Neural cell (in vitro differentiated cells): ENCODE data around the gene AGPAT3. TPM values are rescaled to one million over a fixed set of nuclear protein-coding genes. Genes with fewer than 3 reads are reported as not detected.

ENCODE experiments used
- H2AFZ ChIP-seq: fragments of 200-600, 300-800 bp; sonication (generic), shearing (Covaris generic); 2 replicates; pipeline ENCODE4 v1.6.0; 2014; ENCODE audit warnings: low read depth, mild to moderate bottlenecking, antibody characterized with exemption, low read length, moderate library complexity
- H3F3A ChIP-seq: fragments of 200-600 bp; shearing (Covaris generic); 2 replicates; pipeline ENCODE4 v1.6.1; 2016; ENCODE audit warnings: mild to moderate bottlenecking, moderate library complexity, mixed read lengths, antibody characterized with exemption, low read length; ENCODE audit not compliant: insufficient read depth, poor library complexity, severe bottlenecking
- H3K27ac ChIP-seq: fragments of 200-600, 300-800 bp; sonication (generic), shearing (Covaris generic); 2 replicates; pipeline ENCODE4 v1.5.1; 2014; ENCODE audit warnings: mild to moderate bottlenecking, low read length, moderate library complexity
- H3K27me3 ChIP-seq: fragments of 300-800, 200-600 bp; sonication (generic), shearing (Covaris generic); 2 replicates; pipeline ENCODE4 v1.6.0; 2014; ENCODE audit warnings: mild to moderate bottlenecking, low read depth, low read length, moderate library complexity; ENCODE audit not compliant: insufficient read depth
- H3K36me3 ChIP-seq: fragments of 300-800, 200-600 bp; sonication (generic), shearing (Covaris generic); 2 replicates; pipeline ENCODE4 v1.5.1; 2014; ENCODE audit warnings: mild to moderate bottlenecking, antibody characterized with exemption, low read length, moderate library complexity; ENCODE audit not compliant: insufficient read depth
- H3K4me2 ChIP-seq: fragments of 300-800, 200-600 bp; sonication (generic), shearing (Covaris generic); 2 replicates; pipeline ENCODE4 v1.6.0; 2014; ENCODE audit warnings: mild to moderate bottlenecking, low read length
- H3K4me3 ChIP-seq: fragments of 300-800, 200-600 bp; sonication (generic), shearing (Covaris generic); 2 replicates; pipeline ENCODE4 v1.5.1; 2014; ENCODE audit warnings: mild to moderate bottlenecking, low read length, moderate library complexity
- H3K79me2 ChIP-seq: fragments of 200-600 bp; shearing (Covaris generic); replicated peaks from 2 replicates; pipeline ENCODE4 v1.6.0; 2014; ENCODE audit warnings: mild to moderate bottlenecking, low read length, moderate library complexity; ENCODE audit not compliant: insufficient read depth
- H3K9ac ChIP-seq: fragments of 300-800, 200-600 bp; sonication (generic), shearing (Covaris generic); 2 replicates; pipeline ENCODE4 v1.6.1; 2016; ENCODE audit warnings: mild to moderate bottlenecking, low read length, mixed read lengths
- H3K9me2 ChIP-seq: fragments of 200-600 bp; shearing (Covaris generic); 2 replicates; pipeline ENCODE4 v1.6.1; 2016; ENCODE audit warnings: mild to moderate bottlenecking, low read length, mixed read lengths; ENCODE audit not compliant: insufficient read depth
- H3K9me3 ChIP-seq: fragments of 200-600, 300-800 bp; sonication (generic), shearing (Covaris generic); 2 replicates; pipeline ENCODE4 v1.6.1; 2016; ENCODE audit warnings: mild to moderate bottlenecking, mixed run types, low read length, moderate library complexity, mixed read lengths
- H4K20me1 ChIP-seq: fragments of 200-600 bp; shearing (Covaris generic); 2 replicates; pipeline ENCODE4 v1.6.1; 2016; ENCODE audit warnings: mild to moderate bottlenecking, mixed run types; ENCODE audit not compliant: insufficient read depth
- CTCF ChIP-seq: fragments of 450-650 bp; IDR thresholded peaks from 2 replicates; pipeline ENCODE4 v1.5.1; 2014; ENCODE audit warnings: antibody characterized with exemption, mild to moderate bottlenecking, moderate library complexity; ENCODE audit not compliant: poor library complexity, severe bottlenecking
- EP300 ChIP-seq: fragments of 450-650 bp; conservative IDR thresholded peaks from 2 replicates; pipeline ENCODE4 v1.6.1; 2014; ENCODE audit warnings: antibody characterized with exemption, mild to moderate bottlenecking, moderate library complexity; ENCODE audit not compliant: poor library complexity, severe bottlenecking
- EZH2 ChIP-seq: fragments of 200-600, 300-800 bp; shearing (Covaris generic), sonication (generic); IDR thresholded peaks from 2 replicates; pipeline ENCODE4 v1.6.1; 2014; ENCODE audit warnings: antibody characterized with exemption, low read length, borderline replicate concordance, mild to moderate bottlenecking; ENCODE audit not compliant: insufficient read depth, poor library complexity, severe bottlenecking
- MXI1 ChIP-seq: fragments of 450-650 bp; conservative IDR thresholded peaks from 2 replicates; pipeline ENCODE4 v1.6.1; 2014; ENCODE audit warnings: antibody characterized with exemption, mild to moderate bottlenecking; ENCODE audit not compliant: poor library complexity, severe bottlenecking
- POLR2AphosphoS5 ChIP-seq: IDR thresholded peaks from 2 replicates; pipeline ENCODE4 v1.6.1; 2012
- RAD21 ChIP-seq: fragments of 450-650 bp; conservative IDR thresholded peaks from 2 replicates; pipeline ENCODE4 v1.6.1; 2014; ENCODE audit warnings: antibody characterized with exemption, mild to moderate bottlenecking, moderate library complexity
- REST ChIP-seq: IDR thresholded peaks from 2 replicates; pipeline ENCODE4 v1.6.1; 2012; ENCODE audit warnings: borderline replicate concordance
- SMC3 ChIP-seq: fragments of 450-650 bp; conservative IDR thresholded peaks from 2 replicates; pipeline ENCODE4 v1.6.1; 2014; ENCODE audit warnings: antibody characterized with exemption, mild to moderate bottlenecking, moderate library complexity; ENCODE audit not compliant: poor library complexity
- TAF1 ChIP-seq: IDR thresholded peaks from 2 replicates; pipeline ENCODE4 v1.6.1; 2012; ENCODE audit warnings: low read depth
- polyA plus RNA-seq: library from polyadenylated mRNA; depleted of rRNA; stranded (reverse); fragments of >200 nt; gene quantifications from 2 replicates; pipeline ENCODE4 v1.2.3, GENCODE V29; 2014

Gene AGPAT3
- polyA plus RNA-seq, 1 donor from 2014 or later: 8.4 TPM

- no peaks in the 10 kb centered on the region for H3K9me3 ChIP-seq
- TF ChIP-seq EP300: no peak
- no peak for TF ChIP-seq MXI1
- no peak for TF ChIP-seq RAD21
- TF ChIP-seq SMC3: no peak
- no peak for TF ChIP-seq REST
- no peak for TF ChIP-seq POLR2AphosphoS5
- no peak for TF ChIP-seq CTCF
- no peak for TF ChIP-seq EZH2
- no peaks in the 10 kb centered on the region for H3K9me2 ChIP-seq
- H3K27ac ChIP-seq: no peak overlapping the region
- peaks cover 20% of the 10 kb centered on the region for H3K27me3 ChIP-seq
- peak overlapping the region; percentile 63 for H3K4me3 ChIP-seq
- H3F3A ChIP-seq: no peaks in the 10 kb centered on the region
- H3K79me2 ChIP-seq: no peaks in the 10 kb centered on the region
- H3K4me2 ChIP-seq: no peak overlapping the region
- H2AFZ ChIP-seq: no peak overlapping the region
- no peak overlapping the region for H3K9ac ChIP-seq
- no peaks in the 10 kb centered on the region for H4K20me1 ChIP-seq
- H3K36me3 ChIP-seq: no peaks in the 10 kb centered on the region
Observed at GRCh38 chr21:43866659-43867331, 1.8 kb downstream of the AGPAT3 start.

- no peaks in the 10 kb centered on the region for H4K20me1 ChIP-seq
- H3K36me3 ChIP-seq: no peaks in the 10 kb centered on the region
- H3F3A ChIP-seq: no peaks in the 10 kb centered on the region
- H3K9me2 ChIP-seq: no peaks in the 10 kb centered on the region
- no peak overlapping the region for H2AFZ ChIP-seq
- H3K79me2 ChIP-seq: no peaks in the 10 kb centered on the region
- no peak overlapping the region for H3K4me3 ChIP-seq
- TF ChIP-seq REST (no peak), CTCF (no peak), SMC3 (no peak), TAF1 (no peak), RAD21 (no peak), POLR2AphosphoS5 (no peak), MXI1 (no peak), EP300 (no peak), EZH2 (no peak)
- H3K27me3 ChIP-seq: peaks cover 20% of the 10 kb centered on the region
- no peaks in the 10 kb centered on the region for H3K9me3 ChIP-seq
- H3K9ac ChIP-seq: no peak overlapping the region
- no peak overlapping the region for H3K27ac ChIP-seq
- no peak overlapping the region for H3K4me2 ChIP-seq
Observed at GRCh38 chr21:43867332-43867703, 2.3 kb downstream of the AGPAT3 start.
